Measurements from ENCODE around the gene CTSD.
"Not testable (repeated sequence)": the region's sequence is repeated elsewhere in the genome, so short reads cannot be mapped to it uniquely, and the experiment has no call there.

Gene CTSD

GRCh38 chr11:1770528-1770927 lies 6.8 kb upstream of the CTSD start:
- H3K27ac ChIP-seq, result no peak overlapping the region
- TF ChIP-seq ZFX (IDR thresholded peaks at IDR 0.05; ENCODE audit: borderline replicate concordance), result no peak
- TF ChIP-seq, protein P1, sequence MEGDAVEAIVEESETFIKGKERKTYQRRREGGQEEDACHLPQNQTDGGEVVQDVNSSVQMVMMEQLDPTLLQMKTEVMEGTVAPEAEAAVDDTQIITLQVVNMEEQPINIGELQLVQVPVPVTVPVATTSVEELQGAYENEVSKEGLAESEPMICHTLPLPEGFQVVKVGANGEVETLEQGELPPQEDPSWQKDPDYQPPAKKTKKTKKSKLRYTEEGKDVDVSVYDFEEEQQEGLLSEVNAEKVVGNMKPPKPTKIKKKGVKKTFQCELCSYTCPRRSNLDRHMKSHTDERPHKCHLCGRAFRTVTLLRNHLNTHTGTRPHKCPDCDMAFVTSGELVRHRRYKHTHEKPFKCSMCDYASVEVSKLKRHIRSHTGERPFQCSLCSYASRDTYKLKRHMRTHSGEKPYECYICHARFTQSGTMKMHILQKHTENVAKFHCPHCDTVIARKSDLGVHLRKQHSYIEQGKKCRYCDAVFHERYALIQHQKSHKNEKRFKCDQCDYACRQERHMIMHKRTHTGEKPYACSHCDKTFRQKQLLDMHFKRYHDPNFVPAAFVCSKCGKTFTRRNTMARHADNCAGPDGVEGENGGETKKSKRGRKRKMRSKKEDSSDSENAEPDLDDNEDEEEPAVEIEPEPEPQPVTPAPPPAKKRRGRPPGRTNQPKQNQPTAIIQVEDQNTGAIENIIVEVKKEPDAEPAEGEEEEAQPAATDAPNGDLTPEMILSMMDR (IDR thresholded peaks at IDR 0.05), result no peak

DNA sequence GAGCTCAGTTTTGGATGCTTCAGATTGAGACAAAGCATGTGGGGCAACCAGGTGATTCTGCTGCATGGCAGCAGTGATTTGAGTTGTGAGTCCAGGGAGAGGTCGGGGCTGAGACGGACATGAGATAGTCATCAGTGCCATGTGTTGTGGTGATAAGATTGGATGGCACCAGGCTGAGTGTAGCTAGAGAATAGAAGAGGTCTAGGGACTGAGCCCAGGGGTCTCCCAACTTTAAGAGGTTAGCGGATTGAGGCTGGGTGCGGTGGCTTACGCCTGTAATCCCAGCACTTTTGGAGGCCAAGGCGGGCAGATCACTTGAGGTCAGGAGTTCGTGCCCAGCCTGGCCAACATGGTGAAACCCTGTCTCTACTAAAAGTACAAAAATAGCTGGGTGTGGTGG lies 6.3 kb upstream of the CTSD start:
- H3K27ac ChIP-seq, result no peak overlapping the region
- TF ChIP-seq, protein P1 (IDR thresholded peaks at IDR 0.05), result no peak
- no peak for TF ChIP-seq ZFX (IDR thresholded peaks at IDR 0.05; ENCODE audit: borderline replicate concordance)

GRCh38 chr11:1769304-1769936 lies 5.7 kb upstream of the CTSD start:
- not testable (repeated sequence) for H3K27ac ChIP-seq

DNA sequence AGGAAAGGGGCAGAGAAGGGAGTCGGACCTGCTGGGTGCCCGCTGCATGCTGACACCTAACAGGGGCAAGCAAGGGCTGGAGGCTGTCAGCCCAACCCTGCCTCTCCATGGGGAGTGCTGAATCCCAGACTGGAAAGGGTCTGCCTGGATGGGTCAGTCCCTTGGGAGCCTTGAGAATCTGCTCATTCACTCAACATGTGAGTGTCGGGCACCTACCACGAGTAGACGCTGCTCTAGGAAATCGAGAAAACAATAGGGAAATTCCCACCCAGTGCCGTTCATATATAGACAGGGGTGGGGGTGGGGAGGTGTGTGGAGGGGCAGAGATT lies 4.4 kb upstream of the CTSD start:
- TF ChIP-seq ZFX (IDR thresholded peaks at IDR 0.05; ENCODE audit: borderline replicate concordance), result no peak
- TF ChIP-seq, protein P1 (IDR thresholded peaks at IDR 0.05), result no peak
- H3K27ac ChIP-seq, result no peak overlapping the region

GRCh38 chr11:1767399-1768140 lies 3.8 kb upstream of the CTSD start:
- no peak overlapping the region for H3K27ac ChIP-seq
- TF ChIP-seq ZFX (IDR thresholded peaks at IDR 0.05; ENCODE audit: borderline replicate concordance), result no peak
- TF ChIP-seq, protein P1 (IDR thresholded peaks at IDR 0.05), result no peak

GRCh38 chr11:1766719-1767398 lies 3.1 kb upstream of the CTSD start:
- H3K27ac ChIP-seq, result no peak overlapping the region
- TF ChIP-seq, protein P1 (IDR thresholded peaks at IDR 0.05), result no peak
- TF ChIP-seq ZFX (IDR thresholded peaks at IDR 0.05; ENCODE audit: borderline replicate concordance), result no peak

DNA sequence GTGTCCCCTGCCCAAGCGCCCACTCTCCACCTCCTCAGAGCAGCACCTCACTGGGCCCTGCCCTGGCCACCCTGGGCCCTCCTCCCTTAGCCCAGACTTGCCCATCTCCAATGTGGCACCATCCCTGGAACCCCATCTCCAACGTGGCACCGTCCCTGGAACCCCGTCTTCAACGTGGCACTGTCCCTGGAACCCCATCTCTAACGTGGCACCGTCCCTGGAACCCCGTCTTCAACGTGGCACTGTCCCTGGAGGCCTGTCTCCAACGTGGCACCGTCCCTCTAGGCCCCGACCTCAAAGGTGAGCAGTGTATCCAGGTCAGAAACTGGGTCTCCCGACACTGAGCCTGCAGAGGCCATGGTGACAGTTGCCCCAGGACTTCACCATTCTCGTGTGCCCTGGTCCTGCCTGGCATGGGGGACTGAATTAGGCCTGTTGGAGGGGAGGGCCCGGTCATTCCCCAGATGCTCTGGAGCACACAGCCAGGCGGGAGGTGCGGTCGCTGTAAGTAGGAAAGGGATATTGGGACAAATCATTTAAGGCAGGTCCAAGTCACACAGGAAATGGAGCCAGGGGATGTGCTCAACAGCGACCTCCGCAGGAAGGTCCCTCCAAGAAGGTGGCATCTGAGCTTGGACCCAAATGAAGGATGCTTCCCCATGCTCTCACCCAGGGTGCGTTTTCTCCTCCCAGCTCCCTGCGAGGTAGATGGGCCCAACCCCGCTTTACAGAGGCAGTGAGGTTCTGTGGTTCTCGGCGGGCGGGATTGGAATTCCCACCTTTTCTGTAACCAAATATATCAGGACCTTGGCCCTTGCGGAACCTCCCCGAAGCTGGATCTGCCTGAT lies 2.4 kb upstream of the CTSD start:
- no peak for TF ChIP-seq ZFX (IDR thresholded peaks at IDR 0.05; ENCODE audit: borderline replicate concordance)
- TF ChIP-seq, protein P1 (IDR thresholded peaks at IDR 0.05), result peak; percentile 37
- no peak overlapping the region for H3K27ac ChIP-seq
